Ramos (cell line): ENCODE data around the gene KRTAP5-1.

Experiments used
- in situ Hi-C: fragments of 300-500 bp; cut with MboI; formaldehyde crosslinking; loops from one replicate; pipeline ENCODE4 v1.14.3; 2022; ENCODE audit warnings: low sequenced_read_pairs; ENCODE audit not compliant: unreplicated experiment

The KRTAP5-1 gene

DNA sequence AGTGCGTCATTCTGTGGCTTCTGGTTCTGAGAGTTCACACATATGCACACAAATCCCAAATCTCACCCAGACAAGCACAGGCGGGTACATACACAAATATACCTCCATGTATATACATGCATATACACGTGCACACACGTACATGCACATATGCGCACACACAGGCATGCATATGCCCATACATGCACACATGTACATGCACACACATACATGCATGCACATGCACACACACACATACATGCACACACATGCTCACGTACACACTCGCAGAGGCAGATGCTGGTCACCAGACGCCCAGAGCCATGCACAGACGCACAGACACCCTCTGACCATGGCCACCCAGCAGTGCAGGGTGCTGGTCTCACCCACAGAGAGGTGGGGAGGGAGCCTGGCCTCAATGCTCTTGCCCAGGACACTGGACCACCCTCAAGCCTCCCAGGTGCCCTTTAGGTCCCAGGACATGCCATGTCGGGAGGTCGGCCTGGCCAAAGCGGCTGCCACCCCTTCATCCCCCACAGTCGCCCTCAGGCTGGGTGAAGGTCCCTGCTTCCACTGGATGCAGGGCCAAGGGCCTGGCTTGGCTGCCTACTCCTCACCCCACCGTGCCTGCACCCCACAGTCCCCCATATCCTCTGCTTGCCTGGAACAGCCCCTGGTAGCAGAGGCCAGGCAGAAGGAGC is 22.5 kb downstream of the KRTAP5-1 start:
- in situ Hi-C loops = loop anchor here (10.0 kb wide), 1 partner anchor 62 kb away; the partner anchor contains the start of genes KRTAP5-4 and KRTAP5-5

- in situ Hi-C loops = loop anchor here (10.0 kb wide), 1 partner anchor 63 kb away; the partner anchor contains the start of genes KRTAP5-4 and KRTAP5-5
Observed at GRCh38 chr11:1561955-1562354, 23.1 kb downstream of the KRTAP5-1 start.

GRCh38 chr11:1561266-1561665 is 23.8 kb downstream of the KRTAP5-1 start:
- in situ Hi-C loops = loop anchor here (10.0 kb wide), 1 partner anchor 64 kb away; the partner anchor contains the start of genes KRTAP5-4 and KRTAP5-5

GRCh38 chr11:1560649-1561251 is 24.3 kb downstream of the KRTAP5-1 start:
- in situ Hi-C loops = loop anchor here (10.0 kb wide), 1 partner anchor 64 kb away; the partner anchor contains the start of genes KRTAP5-4 and KRTAP5-5

DNA sequence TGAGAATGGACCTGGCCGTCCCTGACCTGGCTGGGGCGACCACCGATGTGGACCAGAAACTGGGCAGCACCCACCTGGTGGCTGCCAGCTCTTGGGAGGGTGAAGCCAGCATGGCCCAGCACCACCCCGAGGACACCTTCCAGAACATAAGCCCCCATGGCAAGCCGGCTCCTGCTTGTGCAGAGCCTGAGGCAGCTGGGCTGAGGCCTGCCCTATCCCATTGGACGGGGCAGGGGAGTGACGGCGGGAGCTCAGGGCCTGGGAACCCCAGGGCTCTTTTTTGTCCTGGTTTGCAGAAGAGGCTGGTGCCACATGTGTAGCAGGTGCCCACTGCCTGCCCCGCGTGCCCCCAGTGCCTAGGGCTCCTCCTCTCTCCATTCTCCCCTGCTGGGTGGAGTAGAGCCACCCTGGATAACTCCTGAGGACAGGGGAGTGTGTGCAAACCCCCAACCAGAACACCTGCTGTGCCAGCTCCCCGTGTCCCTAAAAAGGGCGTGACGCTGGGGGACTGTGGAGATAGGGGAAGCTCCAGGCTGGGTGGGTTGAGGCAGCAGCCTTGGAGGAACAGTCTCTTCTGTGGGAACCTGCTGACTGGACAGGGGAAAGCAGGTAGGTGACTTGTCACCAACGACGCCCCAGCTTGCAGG is 25.0 kb downstream of the KRTAP5-1 start:
- in situ Hi-C loops = loop anchor here (10.0 kb wide), 1 partner anchor 65 kb away; the partner anchor contains the start of genes KRTAP5-4 and KRTAP5-5

DNA sequence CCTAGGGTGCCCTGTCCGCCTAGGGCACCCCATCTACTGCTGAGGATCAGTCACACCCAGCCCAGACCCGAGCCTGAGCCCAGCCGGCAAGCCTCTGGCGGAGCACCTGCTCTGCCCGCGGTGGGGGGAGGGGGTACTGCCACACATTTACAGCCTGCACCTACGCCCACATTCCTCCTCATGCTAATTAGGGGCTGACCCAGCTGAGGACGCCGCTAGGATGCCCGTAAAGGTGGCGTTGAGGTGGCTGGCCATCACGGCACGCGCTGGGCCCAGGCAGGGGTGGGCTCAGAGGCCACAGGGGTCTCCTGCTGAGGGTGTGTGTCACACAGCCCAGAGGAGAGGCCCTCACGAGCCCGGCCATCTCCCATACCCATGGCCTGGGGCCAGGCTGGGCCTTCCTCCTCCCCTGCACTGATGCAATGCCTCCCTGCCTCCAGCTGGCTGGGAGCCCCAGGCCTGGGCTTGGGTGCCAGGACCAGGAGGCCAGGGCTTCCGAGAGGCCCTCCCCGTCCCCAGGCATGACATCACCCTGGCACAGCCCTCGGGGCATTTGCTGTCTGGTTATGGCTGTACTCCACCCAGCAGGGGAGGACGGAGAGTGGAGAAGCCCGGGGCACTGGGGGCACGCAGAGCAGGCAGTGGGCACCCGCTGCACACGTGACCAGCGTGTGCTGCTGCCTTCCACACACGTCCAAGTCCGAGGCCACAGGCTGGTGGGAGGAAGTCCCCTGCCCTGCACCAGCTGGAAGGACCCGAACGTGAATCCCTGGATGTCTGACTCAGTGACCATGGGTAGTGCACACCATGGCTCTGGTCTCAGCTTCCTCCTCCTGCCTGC is 25.8 kb downstream of the KRTAP5-1 start:
- in situ Hi-C loops = no loop called here

DNA sequence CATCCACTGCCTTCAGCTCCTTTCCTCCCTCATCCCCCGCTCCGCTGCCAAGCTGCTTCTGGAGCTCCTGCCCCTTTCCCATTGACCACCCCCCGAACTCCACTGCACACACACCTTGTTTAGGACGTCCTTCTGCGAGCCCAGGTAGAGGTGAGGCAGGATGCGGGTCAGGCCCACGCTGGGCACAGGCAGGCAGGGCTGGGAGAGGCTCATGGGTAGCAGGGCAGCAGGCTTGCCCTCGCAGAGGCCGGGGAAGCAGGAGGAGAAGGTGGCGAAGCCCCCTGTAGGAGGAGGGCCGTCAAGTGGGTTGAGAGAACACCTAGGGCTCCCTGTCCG is 26.3 kb downstream of the KRTAP5-1 start:
- in situ Hi-C loops = no loop called here

DNA sequence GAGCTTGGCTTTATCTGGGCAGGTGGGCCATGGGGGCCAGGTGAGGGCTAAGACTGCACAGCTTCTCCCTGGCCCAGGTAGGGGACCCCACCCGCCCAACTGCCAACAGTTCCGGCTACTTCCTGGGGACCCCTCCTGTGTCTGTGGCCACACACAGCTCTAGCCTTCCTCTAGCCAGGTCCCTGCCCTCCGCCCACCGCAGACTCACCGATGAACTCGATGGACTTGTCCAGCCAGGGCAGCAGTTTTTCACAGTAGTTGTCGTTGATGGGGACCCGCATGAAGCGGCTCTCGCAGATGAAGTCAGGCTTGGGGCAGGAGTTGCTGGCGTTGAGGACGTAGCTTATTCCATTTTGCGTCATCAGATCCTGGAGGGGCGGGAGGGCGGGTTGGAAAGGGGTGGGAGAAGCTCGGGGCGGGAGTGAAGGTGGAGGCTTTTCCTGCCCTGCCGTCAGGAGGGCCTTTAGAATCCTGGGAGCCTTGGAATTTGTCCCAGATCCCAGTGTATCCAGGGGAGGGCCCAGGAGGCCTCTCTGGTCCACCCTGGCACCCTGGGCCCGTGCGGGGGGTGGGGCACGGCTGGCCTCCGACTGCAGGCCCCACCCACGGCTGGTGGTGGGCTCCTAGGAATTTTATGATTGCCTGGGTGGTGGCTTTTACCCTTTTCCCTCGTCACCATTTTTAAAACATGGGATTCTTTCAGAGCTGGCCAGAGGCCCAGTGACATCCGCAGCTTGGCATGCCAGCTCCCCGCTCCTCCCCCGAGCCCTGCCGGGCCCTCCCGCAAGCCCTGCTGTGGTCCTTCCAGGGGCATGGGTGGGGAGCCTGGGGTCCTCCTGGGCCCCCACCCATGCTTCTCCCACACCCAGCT is 26.9 kb downstream of the KRTAP5-1 start:
- in situ Hi-C loops = no loop called here

- in situ Hi-C loops = no loop called here
Observed at GRCh38 chr11:1557051-1557884, 27.8 kb downstream of the KRTAP5-1 start.

GRCh38 chr11:1556278-1556902 is 28.7 kb downstream of the KRTAP5-1 start:
- in situ Hi-C loops = no loop called here

GRCh38 chr11:1555713-1556153 is 29.4 kb downstream of the KRTAP5-1 start:
- in situ Hi-C loops = no loop called here

DNA sequence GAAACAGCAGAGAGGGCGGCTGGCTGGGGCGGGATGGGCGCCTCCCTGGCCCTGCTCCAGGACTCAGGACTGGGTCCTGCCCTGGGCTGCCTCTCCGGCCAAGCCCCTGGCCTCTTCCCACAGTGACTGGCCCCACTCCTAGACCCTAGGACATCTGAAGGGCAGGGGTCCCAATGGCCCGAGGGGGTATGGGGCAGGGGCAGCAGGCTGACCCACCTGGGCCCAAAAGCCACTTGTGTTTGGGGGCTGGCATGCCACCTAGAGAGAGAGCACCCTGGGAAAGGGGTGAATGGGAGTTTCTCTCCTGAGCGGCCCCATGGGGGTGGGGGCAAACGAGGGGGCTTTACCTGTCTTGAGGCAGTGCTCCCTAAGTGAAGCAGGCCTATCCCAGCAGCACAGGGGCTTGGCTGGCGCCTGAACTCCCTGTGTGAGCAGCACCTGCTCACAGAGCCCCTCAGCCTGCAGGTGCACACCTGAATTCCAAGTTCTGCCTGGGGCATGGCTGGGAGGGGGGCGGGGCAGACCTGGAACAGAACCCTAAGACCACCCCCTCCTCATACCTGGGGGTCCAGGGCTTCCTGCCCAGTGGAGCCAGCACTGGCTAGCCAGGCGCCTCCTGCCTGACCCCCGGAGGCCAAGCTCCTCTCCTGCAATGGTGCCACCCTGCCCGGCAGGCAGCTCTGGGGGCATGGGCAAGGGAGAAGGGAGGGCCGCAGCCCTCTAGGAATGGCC is 29.9 kb downstream of the KRTAP5-1 start:
- in situ Hi-C loops = no loop called here

- in situ Hi-C loops = no loop called here
Observed at GRCh38 chr11:1553808-1554594, 31.1 kb downstream of the KRTAP5-1 start.

DNA sequence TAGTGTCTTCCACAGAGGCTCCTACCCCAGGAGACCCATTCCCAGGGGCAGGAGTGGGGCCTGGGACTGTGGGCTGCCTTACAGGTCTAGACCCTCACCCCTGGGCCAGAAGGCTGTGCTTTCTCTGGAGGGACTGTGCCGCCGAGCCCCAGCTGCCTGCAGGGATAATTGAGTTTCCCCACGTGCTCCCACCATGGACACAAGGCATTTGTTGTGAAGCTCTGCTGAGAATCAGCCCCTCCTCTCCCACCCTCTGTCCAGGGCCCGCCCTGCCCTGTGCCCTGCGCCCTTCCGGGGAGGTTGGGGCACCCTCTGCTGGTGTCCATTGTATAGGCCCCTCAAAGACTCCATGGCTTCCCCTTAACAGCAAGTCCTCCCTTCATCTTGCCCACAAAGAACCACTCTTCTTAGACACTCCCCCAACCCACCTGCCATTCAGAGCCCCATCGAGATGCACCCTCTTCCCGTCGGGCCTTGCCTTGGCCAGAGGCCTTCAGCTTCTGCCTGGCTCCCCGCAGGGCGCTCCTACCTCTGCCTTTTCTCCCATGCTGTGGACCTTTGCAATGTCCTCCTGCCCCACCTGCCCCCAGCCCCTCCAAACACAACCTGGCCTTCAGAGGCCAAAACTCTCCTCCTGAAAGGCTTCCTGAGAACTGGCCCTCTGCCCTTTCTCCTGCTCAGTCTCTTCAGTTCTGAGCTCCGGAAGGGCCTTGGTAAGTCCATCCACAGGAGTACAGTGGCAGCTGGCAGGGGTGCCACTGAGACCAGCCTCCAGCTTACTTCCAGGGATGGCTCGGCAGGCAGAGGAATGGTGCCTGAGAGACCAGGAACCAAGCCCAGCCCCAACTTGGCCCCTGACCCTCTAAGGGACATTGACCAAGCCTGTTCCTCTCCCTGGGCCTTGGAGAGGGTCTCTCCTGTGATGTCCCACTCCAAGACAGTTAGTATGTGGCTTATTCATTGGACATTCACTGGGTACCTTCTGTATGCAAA is 35.4 kb downstream of the KRTAP5-1 start:
- in situ Hi-C loops = no loop called here

- in situ Hi-C loops = no loop called here
Observed at GRCh38 chr11:1548221-1549070, 36.6 kb downstream of the KRTAP5-1 start.
